ES-I3 (cell line): ENCODE results near the gene ALOX12B.
"Not testable (repeated sequence)": the region's sequence is repeated elsewhere in the genome, so short reads cannot be mapped to it uniquely, and the experiment has no call there.

Experiments
- H3K36me3 ChIP-seq: 2 replicates; pipeline ENCODE4 v1.6.1; 2013; ENCODE audit warnings: mild to moderate bottlenecking, low read length, control low read depth, moderate library complexity; ENCODE audit not compliant: insufficient read depth
- H3K4me1 ChIP-seq: 2 replicates; pipeline ENCODE4 v1.6.1; 2013; ENCODE audit warnings: mild to moderate bottlenecking, control low read depth, low read length; ENCODE audit not compliant: insufficient read depth
- H3K9ac ChIP-seq: 2 replicates; pipeline ENCODE4 v1.6.1; 2013; ENCODE audit warnings: low read depth, mild to moderate bottlenecking, low read length, moderate library complexity
- H3K9me3 ChIP-seq: 2 replicates; pipeline ENCODE4 v1.6.1; 2013; ENCODE audit warnings: mild to moderate bottlenecking, low read length, moderate library complexity; ENCODE audit not compliant: control insufficient read depth, insufficient read depth

Gene ALOX12B

DNA sequence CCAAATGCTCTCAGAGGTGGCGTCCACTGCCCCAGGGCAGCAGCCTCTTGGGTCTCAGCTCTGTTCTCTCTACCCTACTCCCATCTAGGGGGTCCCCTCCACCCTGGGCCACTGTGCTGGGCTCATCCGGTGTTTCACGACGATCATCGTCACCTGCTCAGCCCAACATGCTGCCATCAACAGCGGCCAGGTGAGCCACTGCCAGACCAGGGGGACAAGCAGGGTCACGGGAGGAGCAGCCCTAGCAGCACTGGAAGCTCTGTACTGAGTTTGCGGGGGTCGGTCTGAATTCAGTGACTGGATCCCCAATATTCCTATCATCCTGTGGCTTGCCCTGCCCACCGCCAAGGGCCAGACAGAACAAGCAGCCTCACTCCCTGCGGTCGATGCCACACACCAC is 16.0 kb downstream of the ALOX12B start:
- Histone ChIP-seq H3K9me3 (no peaks in the 10 kb centered on the region), H3K4me1 (no peaks in the 10 kb centered on the region; the same call in 1 of the 2 replicates), H3K9ac (no peak overlapping the region), H3K36me3 (no peaks in the 10 kb centered on the region)

GRCh38 chr17:8069587-8069860 is 18.0 kb downstream of the ALOX12B start:
- Histone ChIP-seq H3K36me3 (no peaks in the 10 kb centered on the region), H3K9me3 (no peaks in the 10 kb centered on the region), H3K9ac (no peak overlapping the region), H3K4me1 (no peaks in the 10 kb centered on the region; the same call in 1 of the 2 replicates)

DNA sequence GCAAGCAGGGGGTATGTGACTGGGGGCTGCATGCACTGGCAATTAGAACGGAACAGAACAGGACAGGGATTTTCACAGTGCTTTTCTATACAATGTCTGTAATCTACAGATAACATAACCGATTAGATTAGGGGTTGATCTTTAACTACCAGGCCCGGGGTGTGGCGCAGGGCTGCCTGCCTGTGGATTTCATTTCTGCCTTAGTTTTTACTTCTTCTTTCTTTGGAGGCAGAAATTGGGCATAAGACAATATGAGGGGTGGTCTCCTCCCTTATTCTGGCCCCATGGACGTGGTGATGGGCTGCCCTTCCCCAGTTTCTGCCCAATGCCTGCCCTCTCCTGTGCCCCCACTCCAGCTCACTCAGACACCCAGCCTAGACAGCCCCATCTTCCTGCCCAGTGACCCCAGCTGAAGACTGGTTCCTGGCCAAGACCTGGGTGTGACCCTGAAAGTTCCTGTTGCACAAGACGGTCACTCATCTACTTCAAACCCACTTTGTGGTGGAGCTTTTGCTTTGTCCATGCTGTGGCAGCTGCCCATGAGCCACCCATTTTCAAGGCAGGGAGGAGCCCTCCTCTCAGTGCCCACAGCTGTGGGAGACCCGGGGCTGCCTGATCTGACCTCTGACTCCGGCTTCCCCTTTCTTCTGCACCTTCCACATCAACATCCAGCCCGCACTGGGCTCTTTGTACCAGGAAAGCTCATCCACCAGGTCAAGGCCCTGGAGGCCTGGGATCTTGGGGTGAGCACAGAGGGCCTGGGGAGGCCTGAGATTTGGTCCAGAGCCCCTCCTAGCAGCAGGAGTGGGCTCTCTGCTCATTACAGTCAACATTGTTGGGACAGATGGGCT is 18.6 kb downstream of the ALOX12B start:
- Histone ChIP-seq H3K4me1 (no peaks in the 10 kb centered on the region; the same call in 1 of the 2 replicates), H3K9ac (no peak overlapping the region), H3K36me3 (no peaks in the 10 kb centered on the region), H3K9me3 (no peaks in the 10 kb centered on the region)

DNA sequence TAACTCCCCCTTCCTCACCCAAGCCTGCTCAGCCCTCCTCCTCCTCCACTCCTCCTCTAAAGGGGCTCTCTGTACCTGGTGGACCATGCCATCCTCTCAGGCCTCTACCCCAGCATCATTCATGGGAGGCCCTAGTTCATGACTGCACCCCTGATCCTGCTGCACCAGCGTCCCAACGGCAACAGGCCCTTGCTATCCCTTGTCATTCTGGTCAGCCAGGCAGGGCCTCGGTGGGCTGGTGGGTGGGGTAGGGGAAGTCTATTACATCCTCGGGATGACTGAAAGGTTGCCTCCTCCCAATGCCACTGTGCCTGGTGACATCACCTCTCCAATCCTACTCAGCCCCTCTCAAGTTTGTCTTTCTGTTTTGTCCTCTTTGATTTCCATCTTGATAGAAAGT is 19.7 kb downstream of the ALOX12B start:
- Histone ChIP-seq H3K4me1 (0 out of 2 replicates have a peak, but pooled peaks cover 3% of the 10 kb centered on the region), H3K9me3 (no peaks in the 10 kb centered on the region), H3K9ac (no peak overlapping the region), H3K36me3 (no peaks in the 10 kb centered on the region)

DNA sequence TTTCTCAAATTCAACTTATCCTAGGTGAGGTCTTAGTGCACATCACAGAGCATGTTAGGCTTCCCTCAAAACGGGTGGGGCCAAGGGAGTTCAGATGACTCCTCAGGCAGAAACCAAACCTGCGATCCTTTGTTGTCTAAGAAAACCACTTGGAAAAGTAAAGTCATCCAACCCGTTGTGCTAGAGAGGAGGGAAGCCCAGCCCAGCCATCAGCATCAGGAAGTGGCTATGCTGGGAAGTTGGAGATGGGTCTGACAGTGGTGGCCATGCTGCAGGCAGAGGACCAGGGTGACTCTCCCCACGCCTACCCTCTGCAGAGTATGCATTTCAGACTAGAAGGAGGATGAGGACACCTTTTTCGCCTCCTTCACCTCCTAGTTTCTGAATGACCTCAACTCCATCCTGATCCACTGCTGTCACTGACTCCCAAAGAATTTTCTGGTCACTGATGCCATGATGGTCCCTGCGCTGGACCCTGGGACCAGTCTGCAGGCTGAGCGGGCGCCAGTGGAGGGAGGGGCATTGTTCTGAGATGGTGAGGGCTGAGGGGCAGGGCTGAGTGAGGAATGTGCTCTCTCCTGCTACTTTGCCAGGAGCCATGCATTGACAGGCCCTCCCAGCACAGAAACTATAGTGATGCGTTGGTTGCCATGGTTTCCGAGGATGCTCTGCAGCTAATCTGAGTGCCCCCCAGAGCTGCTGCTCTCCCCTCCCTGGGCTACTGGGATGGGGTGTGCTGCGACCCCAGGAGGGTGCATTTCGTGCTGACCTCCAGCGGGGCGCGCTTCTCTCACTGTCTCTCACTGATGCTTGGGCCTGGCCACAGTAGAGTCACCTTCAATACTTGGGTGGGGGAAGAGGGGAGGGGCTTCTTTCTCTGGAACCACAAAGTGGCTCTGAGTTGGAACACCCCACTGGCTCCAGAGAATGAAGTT is 20.4 kb downstream of the ALOX12B start:
- Histone ChIP-seq H3K9ac (no peak overlapping the region), H3K4me1 (peaks cover 7% of the 10 kb centered on the region; the same call in 1 of the 2 replicates), H3K36me3 (no peaks in the 10 kb centered on the region), H3K9me3 (no peaks in the 10 kb centered on the region)

DNA sequence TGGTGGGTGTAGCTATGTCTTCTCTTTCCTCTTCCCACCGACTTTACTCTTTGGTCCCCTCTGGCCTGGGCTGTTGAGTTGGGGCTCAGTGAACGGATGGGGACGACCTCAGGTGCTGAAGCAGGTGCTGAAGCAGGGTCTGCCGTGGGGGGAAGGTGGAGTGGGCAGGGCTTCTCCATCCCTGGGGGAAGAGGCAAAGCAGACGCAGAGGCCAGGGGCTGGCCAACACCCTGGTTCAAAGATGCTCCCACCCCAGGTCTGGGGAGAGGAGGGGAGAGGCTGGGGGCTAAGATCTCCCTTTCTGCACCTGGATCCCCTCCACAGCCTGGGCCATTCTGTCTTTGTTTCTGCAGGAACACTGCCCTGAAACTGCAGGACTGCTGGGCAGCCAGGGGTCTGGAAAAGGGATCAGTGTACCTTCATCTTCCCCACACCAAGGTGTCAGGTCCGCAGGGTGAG is 22.9 kb downstream of the ALOX12B start:
- Histone ChIP-seq H3K36me3 (no peaks in the 10 kb centered on the region), H3K9me3 (no peaks in the 10 kb centered on the region), H3K4me1 (peaks cover 7% of the 10 kb centered on the region), H3K9ac (no peak overlapping the region)

DNA sequence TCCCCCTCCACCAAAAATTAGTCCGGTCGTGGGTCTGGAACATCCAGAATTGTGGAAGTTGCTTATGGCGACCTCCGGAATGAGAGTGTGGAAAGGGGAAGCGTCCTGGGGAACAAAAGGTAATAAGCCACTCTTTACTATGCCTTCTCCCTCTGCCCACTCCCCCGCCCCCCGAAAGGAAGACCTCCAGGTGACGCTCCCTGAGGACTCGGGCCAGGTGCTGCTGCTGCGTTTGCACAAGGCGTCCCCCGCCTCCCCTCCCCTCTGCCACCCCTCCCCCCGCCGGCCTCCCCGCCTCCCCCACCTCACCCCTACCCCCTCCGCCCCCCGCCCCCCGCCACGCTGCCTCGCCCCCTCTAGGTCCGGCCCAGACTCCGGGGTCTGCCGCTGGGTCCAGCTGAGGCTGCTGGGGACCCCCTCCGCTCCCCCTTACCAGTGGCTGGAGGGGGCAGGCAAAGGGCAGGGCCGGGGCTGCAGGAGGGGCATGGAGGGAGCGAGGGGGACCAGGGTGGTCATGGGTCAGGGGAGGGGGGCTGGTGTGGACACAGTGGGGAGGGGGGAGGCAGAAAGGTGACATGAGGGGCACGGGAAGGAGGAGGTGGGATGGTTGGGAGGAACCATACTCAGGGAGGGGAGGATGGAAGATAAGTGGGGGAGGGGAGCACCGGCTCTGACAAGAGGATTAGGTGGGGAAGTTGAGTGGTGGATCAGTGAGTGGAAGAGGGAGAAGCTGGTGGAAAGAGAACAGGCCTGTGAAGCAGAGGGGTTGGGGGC is 23.6 kb downstream of the ALOX12B start:
- no peaks in the 10 kb centered on the region for H3K36me3 ChIP-seq
- H3K9ac ChIP-seq, result peak overlapping the region; percentile 41; the same call in 1 of the 2 replicates
- peaks cover 7% of the 10 kb centered on the region for H3K4me1 ChIP-seq
- H3K9me3 ChIP-seq, result no peaks in the 10 kb centered on the region

- Histone ChIP-seq H3K4me1 (peaks cover 7% of the 10 kb centered on the region), H3K9me3 (no peaks in the 10 kb centered on the region), H3K9ac (peak overlapping the region; percentile 41; the same call in 1 of the 2 replicates), H3K36me3 (no peaks in the 10 kb centered on the region)
These were observed 24.6 kb downstream of the ALOX12B start for GRCh38 chr17:8062807-8063483.

- Histone ChIP-seq H3K9ac (peak overlapping the region; percentile 24; the same call in 1 of the 2 replicates), H3K36me3 (no peaks in the 10 kb centered on the region), H3K9me3 (no peaks in the 10 kb centered on the region), H3K4me1 (peaks cover 7% of the 10 kb centered on the region)
These were observed 25.1 kb downstream of the ALOX12B start for GRCh38 chr17:8062435-8062806.

DNA sequence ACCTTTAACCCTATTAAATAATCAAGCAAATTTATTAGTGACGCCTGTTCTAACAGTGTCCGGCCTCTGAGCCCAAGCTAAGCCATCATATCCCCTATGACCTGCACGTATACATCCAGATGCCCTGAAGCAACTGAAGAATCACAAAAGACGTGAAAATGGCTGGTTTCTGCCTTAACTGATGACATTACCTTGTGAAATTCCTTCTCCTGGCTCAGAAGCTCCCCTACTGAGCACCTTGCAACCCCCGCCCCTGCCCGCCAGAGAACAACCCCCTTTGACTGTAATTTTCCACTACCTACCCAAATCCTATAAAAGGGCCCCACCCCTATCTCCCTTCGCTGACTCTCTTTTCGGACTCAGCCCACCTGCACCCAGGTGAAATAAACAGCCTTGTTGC is 25.7 kb downstream of the ALOX12B start:
- not testable (repeated sequence) for H3K4me1 ChIP-seq, H3K36me3 ChIP-seq, H3K9me3 ChIP-seq
- H3K9ac ChIP-seq, result peak overlapping the region; percentile 11; the same call in 1 of the 2 replicates

GRCh38 chr17:8060274-8060673 is 27.2 kb downstream of the ALOX12B start:
- no peaks in the 10 kb centered on the region for H3K9me3 ChIP-seq
- H3K4me1 ChIP-seq, result peaks cover 7% of the 10 kb centered on the region
- H3K9ac ChIP-seq, result no peak overlapping the region
- no peaks in the 10 kb centered on the region for H3K36me3 ChIP-seq

- H3K9me3 ChIP-seq, result no peaks in the 10 kb centered on the region
- no peak overlapping the region for H3K9ac ChIP-seq
- peaks cover 7% of the 10 kb centered on the region for H3K4me1 ChIP-seq
- no peaks in the 10 kb centered on the region for H3K36me3 ChIP-seq
These were observed 28.4 kb downstream of the ALOX12B start for GRCh38 chr17:8059131-8059530.

DNA sequence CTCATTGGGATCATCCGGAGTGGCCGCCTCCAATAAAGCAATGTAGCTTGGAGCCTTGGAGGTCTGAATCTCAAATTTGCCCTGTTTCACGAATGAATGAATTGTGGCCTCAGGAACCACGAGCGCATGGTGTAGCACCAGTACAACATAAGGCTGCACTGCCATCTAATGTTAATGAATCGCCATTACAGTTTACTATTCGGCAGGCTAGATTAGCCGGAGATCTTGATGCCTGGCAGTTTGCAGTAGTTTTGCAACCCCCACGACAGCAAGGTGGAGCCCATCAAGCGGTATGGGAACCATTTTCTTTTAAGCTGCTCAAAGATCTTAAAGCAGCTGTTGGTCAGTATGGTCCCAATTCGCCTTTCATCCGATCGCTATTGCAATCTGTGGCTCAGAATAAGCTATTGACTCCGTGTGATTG is 29.8 kb downstream of the ALOX12B start:
- Histone ChIP-seq H3K4me1 (peaks cover 4% of the 10 kb centered on the region), H3K9ac (peak overlapping the region; percentile 2; the same call in 1 of the 2 replicates), H3K36me3 (no peaks in the 10 kb centered on the region), H3K9me3 (no peaks in the 10 kb centered on the region)
